Embryonic facial prominence (tissue), 1 donor: ENCODE results near the gene ZPLD1.

Experiments used
- DNase-seq: peaks from one replicate; pipeline ENCODE4 v3.0.0-alpha.2; 2016; ENCODE audit errors: extremely low spot score

Gene ZPLD1

GRCh38 chr3:102434715-102435114 lies at the start of gene ZPLD1:
Gene ZPLD1, plus strand, starts transcription at chr3:102435015. Its CDS starts 3,473 bp downstream, at chr3:102438488.
- DNase-seq, result no peak

- DNase-seq, result no peak
These were observed 44.5 kb upstream of the ZPLD1 start for GRCh38 chr3:102390171-102390864.

- DNase-seq, result no peak
These were observed 43.9 kb upstream of the ZPLD1 start for GRCh38 chr3:102390916-102391315.

- DNase-seq, result no peak
These were observed 43.3 kb upstream of the ZPLD1 start for GRCh38 chr3:102391491-102391890.

GRCh38 chr3:102394517-102394916 lies 40.3 kb upstream of the ZPLD1 start:
- no peak for DNase-seq

- no peak for DNase-seq
These were observed 36.6 kb upstream of the ZPLD1 start for GRCh38 chr3:102398176-102398575.

- no peak for DNase-seq
These were observed 36.1 kb upstream of the ZPLD1 start for GRCh38 chr3:102398666-102399065.

GRCh38 chr3:102400142-102400541 lies 34.7 kb upstream of the ZPLD1 start:
- DNase-seq, result no peak

- DNase-seq, result no peak
These were observed 34.0 kb upstream of the ZPLD1 start for GRCh38 chr3:102400766-102401165.

- DNase-seq, result no peak
These were observed 24.2 kb upstream of the ZPLD1 start for GRCh38 chr3:102410616-102411015.

GRCh38 chr3:102415553-102415952 lies 19.3 kb upstream of the ZPLD1 start:
- DNase-seq, result no peak

GRCh38 chr3:102419786-102420185 lies 15.0 kb upstream of the ZPLD1 start:
- DNase-seq, result no peak

GRCh38 chr3:102441832-102442231 lies 7.0 kb downstream of the ZPLD1 start:
- DNase-seq, result no peak

- DNase-seq, result no peak
These were observed 8.2 kb downstream of the ZPLD1 start for GRCh38 chr3:102443021-102443420.

- no peak for DNase-seq
These were observed 9.3 kb downstream of the ZPLD1 start for GRCh38 chr3:102444101-102444500.

GRCh38 chr3:102447272-102447671 lies 12.5 kb downstream of the ZPLD1 start:
- DNase-seq, result no peak

- no peak for DNase-seq
These were observed 14.5 kb downstream of the ZPLD1 start for GRCh38 chr3:102449341-102449740.

- no peak for DNase-seq
These were observed 15.1 kb downstream of the ZPLD1 start for GRCh38 chr3:102449930-102450329.

GRCh38 chr3:102450976-102451375 lies 16.2 kb downstream of the ZPLD1 start:
- DNase-seq, result no peak

- no peak for DNase-seq
These were observed 16.7 kb downstream of the ZPLD1 start for GRCh38 chr3:102451543-102451942.

GRCh38 chr3:102454181-102454580 lies 19.4 kb downstream of the ZPLD1 start:
- DNase-seq, result no peak

GRCh38 chr3:102457644-102458043 lies 22.8 kb downstream of the ZPLD1 start:
- no peak for DNase-seq

GRCh38 chr3:102460579-102460978 lies 25.8 kb downstream of the ZPLD1 start:
- no peak for DNase-seq

GRCh38 chr3:102464261-102464660 lies 29.4 kb downstream of the ZPLD1 start:
- DNase-seq, result no peak
